KMS-11 (cell line): Measurements from ENCODE around the gene ZSCAN31.

Experiments
- H2AFZ ChIP-seq: fragments of 200-600 bp; sonication (generic); 2 replicates; pipeline ENCODE4 v1.6.1; 2016; ENCODE audit warnings: antibody characterized with exemption, mixed run types, low read depth
- H3K27ac ChIP-seq: fragments of 200-600 bp; sonication (generic); 2 replicates; pipeline ENCODE4 v1.6.1; 2016; ENCODE audit warnings: mild to moderate bottlenecking, mixed run types
- H3K27me3 ChIP-seq: fragments of 200-600 bp; sonication (generic); 2 replicates; pipeline ENCODE4 v1.6.1; 2017; ENCODE audit warnings: mild to moderate bottlenecking, low read depth, mixed run types, moderate library complexity; ENCODE audit not compliant: insufficient read depth
- H3K36me3 ChIP-seq: fragments of 200-600 bp; sonication (generic); 2 replicates; pipeline ENCODE4 v1.6.1; 2017; ENCODE audit warnings: mild to moderate bottlenecking, mixed run types; ENCODE audit not compliant: insufficient read depth
- H3K4me1 ChIP-seq: fragments of 200-600 bp; sonication (generic); 2 replicates; pipeline ENCODE4 v1.6.1; 2016; ENCODE audit warnings: mild to moderate bottlenecking, low read depth, mixed run types; ENCODE audit not compliant: poor library complexity, severe bottlenecking
- H3K4me2 ChIP-seq: fragments of 200-600 bp; sonication (generic); 2 replicates; pipeline ENCODE4 v1.7.0; 2016; ENCODE audit warnings: mild to moderate bottlenecking, mixed run types
- H3K4me3 ChIP-seq: fragments of 200-600 bp; sonication (generic); IDR thresholded peaks from 2 replicates; pipeline ENCODE4 v1.6.1; 2017; ENCODE audit warnings: low read depth, low read length, mixed read lengths; ENCODE audit not compliant: insufficient read depth
- H3K79me2 ChIP-seq: fragments of 200-600 bp; sonication (generic); 2 replicates; pipeline ENCODE4 v1.6.1; 2016; ENCODE audit warnings: low read depth, mixed run types; ENCODE audit not compliant: insufficient read depth
- H3K9ac ChIP-seq: fragments of 200-600 bp; sonication (generic); 2 replicates; pipeline ENCODE4 v1.6.1; 2016; ENCODE audit warnings: mild to moderate bottlenecking, mixed run types
- H4K20me1 ChIP-seq: fragments of 200-600 bp; sonication (generic); 2 replicates; pipeline ENCODE4 v1.6.1; 2016; ENCODE audit warnings: mild to moderate bottlenecking, mixed run types; ENCODE audit not compliant: insufficient read depth
- TF ChIP-seq, protein P1 (sequence below): fragments of 200-600 bp; sonication (generic); conservative IDR thresholded peaks from 2 replicates; pipeline ENCODE4 v1.6.1; 2017; ENCODE audit warnings: low read depth, mild to moderate bottlenecking, antibody characterized with exemption, low read length, moderate library complexity, mixed read lengths

The ZSCAN31 gene

DNA sequence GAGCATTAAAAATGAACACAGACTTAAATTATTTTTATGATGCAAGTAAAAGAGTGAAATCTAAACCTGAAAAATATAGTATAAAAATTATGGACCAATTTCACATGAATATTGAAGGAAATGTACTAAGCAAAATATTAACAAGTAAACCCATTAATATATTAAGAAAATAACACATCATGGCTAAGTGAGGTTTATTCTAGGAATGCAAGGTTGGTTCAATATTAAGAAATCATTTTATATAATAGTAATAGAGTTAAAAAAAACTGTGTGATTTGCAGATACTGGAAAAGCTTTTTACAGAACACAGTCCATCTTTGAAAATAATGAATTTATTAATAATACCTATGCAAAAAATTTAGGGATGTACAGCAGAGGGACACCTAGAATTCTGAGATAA is 42.7 kb upstream of the ZSCAN31 start:
- H3K36me3 ChIP-seq = no peaks in the 10 kb centered on the region
- H3K79me2 ChIP-seq = no peaks in the 10 kb centered on the region
- H3K9ac ChIP-seq = no peak overlapping the region
- H2AFZ ChIP-seq = no peak overlapping the region
- no peak overlapping the region for H3K4me3 ChIP-seq
- no peaks in the 10 kb centered on the region for H3K4me1 ChIP-seq
- H3K4me2 ChIP-seq = no peak overlapping the region
- H3K27ac ChIP-seq = no peak overlapping the region
- TF ChIP-seq, protein P1, sequence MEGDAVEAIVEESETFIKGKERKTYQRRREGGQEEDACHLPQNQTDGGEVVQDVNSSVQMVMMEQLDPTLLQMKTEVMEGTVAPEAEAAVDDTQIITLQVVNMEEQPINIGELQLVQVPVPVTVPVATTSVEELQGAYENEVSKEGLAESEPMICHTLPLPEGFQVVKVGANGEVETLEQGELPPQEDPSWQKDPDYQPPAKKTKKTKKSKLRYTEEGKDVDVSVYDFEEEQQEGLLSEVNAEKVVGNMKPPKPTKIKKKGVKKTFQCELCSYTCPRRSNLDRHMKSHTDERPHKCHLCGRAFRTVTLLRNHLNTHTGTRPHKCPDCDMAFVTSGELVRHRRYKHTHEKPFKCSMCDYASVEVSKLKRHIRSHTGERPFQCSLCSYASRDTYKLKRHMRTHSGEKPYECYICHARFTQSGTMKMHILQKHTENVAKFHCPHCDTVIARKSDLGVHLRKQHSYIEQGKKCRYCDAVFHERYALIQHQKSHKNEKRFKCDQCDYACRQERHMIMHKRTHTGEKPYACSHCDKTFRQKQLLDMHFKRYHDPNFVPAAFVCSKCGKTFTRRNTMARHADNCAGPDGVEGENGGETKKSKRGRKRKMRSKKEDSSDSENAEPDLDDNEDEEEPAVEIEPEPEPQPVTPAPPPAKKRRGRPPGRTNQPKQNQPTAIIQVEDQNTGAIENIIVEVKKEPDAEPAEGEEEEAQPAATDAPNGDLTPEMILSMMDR = no peak
- no peaks in the 10 kb centered on the region for H3K27me3 ChIP-seq
- no peaks in the 10 kb centered on the region for H4K20me1 ChIP-seq

DNA sequence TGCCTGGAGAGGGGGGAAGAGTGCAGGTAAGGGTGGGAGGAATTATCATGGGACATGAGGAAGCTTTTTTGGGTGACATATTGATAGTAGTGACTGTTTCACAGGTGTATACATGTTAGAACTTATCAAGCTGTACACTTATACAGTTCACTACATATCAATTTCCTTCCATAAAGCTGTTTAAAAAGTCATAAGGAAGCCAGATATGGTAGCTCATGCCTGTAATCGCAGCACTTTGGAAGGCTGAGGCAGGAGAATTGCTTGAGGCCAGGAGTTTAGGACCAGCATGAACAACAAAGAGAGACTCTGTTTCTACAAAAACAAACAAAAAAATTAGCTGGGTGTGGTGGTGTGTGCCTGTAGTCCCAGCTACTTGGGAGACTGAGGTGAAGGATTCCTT is 41.9 kb upstream of the ZSCAN31 start:
- Histone ChIP-seq H3K79me2 (no peaks in the 10 kb centered on the region), H3K4me3 (no peak overlapping the region), H2AFZ (no peak overlapping the region), H3K4me1 (no peaks in the 10 kb centered on the region), H3K4me2 (no peak overlapping the region), H3K9ac (no peak overlapping the region), H3K27ac (no peak overlapping the region), H4K20me1 (no peaks in the 10 kb centered on the region), H3K27me3 (no peaks in the 10 kb centered on the region), H3K36me3 (no peaks in the 10 kb centered on the region)
- TF ChIP-seq, protein P1 = no peak

DNA sequence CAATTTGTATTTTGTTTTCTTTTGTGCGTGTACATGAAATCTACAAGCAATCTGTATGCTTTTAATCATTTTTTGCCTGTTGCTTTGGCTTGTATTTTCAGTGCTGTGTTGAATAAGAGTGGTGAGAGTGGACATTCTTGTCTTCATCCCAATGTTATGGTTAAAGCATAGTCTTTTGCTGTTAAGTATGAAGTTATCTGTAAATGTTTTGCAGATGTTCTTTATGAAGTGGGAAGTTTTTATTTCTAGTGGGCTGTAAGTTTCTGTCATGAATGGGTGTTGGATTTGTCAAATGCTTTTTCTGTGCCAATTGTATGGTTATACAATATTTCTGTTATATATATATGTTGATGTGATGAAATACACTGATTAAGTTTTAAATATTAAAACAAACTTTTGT is 38.0 kb upstream of the ZSCAN31 start:
- Histone ChIP-seq H3K27me3 (no peaks in the 10 kb centered on the region), H2AFZ (no peak overlapping the region), H4K20me1 (no peaks in the 10 kb centered on the region), H3K36me3 (no peaks in the 10 kb centered on the region), H3K9ac (no peak overlapping the region), H3K79me2 (no peaks in the 10 kb centered on the region), H3K4me1 (no peaks in the 10 kb centered on the region), H3K4me2 (no peak overlapping the region), H3K27ac (no peak overlapping the region), H3K4me3 (no peak overlapping the region)
- TF ChIP-seq, protein P1 = no peak

DNA sequence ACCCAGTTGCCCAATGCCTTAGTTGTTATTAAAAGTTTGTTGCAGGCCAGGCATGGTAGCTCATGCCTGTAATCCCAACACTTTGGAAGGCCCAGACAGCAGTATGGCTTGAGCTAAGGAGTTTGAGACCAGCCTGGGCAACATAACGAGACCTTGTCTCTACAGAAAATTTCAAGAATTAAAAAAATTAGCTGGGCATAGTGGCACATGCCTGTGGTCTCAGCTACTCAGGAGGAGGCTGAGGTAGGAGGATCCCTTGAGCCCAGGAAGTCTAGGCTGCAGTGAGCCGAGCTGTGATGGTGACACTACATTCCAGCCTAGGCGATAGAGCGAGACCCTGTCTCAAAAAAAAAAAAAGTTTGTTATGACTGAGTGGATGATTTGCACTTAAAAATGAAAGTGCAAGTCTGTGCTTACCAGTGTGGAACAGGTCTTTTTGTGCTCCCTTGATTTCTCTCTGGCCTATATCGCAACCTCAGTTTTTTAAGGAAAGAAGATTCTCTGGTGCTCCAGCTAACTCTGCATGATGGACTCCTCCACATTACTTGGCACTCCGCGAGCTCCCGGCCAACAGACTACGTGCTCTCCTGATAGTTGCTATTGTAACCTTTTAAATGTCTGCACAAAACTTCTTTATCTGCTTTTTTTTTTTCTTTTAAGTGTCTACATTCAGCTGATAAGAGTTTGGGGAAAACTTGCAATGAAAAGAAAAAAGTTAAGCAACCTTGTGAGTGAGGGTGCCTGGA is 35.9 kb upstream of the ZSCAN31 start:
- Histone ChIP-seq H3K4me1 (no peaks in the 10 kb centered on the region), H3K36me3 (no peaks in the 10 kb centered on the region), H4K20me1 (no peaks in the 10 kb centered on the region), H3K4me3 (no peak overlapping the region), H2AFZ (no peak overlapping the region), H3K27me3 (no peaks in the 10 kb centered on the region), H3K9ac (no peak overlapping the region), H3K27ac (no peak overlapping the region), H3K79me2 (no peaks in the 10 kb centered on the region), H3K4me2 (no peak overlapping the region)
- TF ChIP-seq, protein P1 = no peak
